Activated T-helper 9 cell treated with anti-CD3 and anti-CD28 coated beads, Interleukin-2, amount 50 U/mL, for 16 hours (primary cell): Measurements from ENCODE around the gene RNASET2.
"Not testable (repeated sequence)": the region's sequence is repeated elsewhere in the genome, so short reads cannot be mapped to it uniquely, and the experiment has no call there.

Source experiments
- DNase-seq: peaks from one replicate; pipeline ENCODE4 v3.0.0-alpha.2; 2020; ENCODE audit warnings: low read depth

RNASET2 gene

DNA sequence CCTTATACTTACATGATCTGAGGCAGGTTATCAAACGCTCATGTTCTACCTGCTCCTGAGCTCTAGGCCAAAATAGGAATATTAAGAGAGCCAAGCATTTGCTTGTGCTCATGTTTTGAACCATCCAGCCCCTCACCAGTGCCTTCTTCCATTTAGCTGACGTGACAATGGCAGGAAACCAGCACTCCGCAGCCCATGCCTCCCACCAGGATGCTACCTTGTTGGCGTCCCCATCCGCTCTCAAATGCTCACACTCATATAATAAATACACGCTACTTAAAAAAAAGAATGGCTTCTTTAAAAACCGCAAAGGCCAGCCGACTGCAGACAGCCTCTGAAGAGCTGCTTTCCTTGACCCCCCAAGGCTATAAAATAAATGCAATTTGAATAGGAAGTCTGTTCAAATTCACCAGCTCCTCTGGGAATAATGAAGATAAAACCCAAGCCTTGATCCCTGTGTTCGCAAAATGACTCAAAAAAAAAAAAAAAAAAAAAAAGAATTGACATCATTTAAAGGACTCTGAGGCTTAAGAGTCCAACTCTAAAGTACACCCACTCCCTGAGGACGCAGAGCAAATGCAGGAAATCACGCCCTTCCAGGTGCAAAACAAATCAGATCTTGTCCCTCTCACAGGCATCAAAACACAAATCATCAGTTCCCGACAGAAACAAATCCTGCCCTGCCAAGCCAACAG, 29.0 kb downstream of the RNASET2 start:
- DNase-seq = no peak

DNA sequence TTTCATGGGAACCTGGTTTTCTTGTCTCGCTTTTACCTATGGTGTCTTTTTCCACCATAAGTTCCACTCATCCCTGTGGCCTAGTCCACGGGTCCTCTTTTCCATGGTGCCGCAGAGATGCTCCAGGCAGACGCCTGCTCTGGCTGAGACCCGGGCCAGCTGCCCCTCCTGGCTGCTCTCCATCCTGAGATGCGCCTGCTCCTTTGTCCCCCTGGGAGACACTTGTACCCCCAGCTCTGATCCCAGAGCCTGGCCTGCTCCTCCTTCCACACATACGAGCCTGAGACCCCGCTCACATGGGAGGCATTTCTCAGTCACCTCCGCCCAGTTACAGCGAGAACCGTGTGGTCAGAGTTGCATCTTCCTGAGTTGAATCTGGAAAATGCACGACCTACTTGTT, 29.6 kb downstream of the RNASET2 start:
- DNase-seq = no peak

DNA sequence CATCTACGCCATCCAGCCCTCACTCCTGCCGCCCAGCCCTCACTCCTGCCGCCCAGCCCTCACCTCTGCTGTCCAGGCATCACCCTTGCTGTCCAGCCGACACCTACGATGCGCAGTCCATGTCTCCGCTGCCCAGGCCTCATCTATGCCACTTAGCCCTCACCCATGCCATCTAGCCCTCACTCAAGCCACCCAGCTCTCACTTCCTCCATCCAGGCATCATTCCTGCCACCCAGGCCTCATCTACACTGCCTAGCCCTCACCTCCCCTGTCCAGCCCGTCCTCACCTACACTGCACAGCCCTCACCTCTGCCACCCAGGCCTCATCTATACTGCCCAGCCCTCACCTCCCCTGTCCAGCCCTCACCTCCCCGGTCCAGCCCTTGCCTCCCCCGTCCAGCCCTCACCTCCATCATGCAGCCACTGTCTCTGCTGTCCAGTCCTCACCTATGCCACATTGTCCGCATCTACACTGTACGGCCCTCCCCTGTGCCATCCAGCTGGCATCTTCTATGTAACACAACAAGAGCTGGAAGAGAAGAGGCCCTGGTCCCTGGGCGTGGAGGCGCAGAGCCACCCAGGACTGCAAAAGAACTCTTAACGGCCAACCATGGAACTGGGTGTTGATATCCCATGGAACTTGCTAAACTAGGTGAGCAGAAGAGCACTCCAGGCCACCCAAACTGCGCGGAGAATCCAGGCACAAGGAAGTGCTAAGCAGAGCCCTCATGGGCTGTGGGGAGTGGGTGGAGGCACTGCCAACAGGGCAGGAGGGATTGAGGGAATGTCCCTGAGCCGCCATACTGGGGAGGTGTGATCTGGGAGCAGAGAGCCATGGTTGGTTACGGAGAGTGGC, 31.0 kb downstream of the RNASET2 start:
- DNase-seq = no peak

DNA sequence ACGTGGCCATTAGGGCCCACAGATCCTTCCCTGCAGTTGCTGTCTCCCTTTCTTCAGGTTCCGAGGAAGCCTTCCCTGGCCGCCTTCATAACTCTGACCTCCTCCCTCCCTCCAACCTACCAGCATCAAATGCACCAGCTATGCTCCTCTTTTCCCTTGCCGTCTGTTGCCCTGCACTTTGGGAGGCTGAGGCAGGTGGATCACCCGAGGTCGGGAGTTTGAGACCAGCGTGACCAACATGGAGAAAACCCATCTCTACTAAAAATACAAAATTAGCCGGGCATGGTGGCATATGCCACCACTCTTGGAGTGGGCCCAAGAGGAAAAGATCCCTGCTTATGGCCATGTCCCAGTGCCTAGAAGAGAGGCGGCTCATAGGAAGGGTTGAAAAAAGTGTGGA, 31.8 kb downstream of the RNASET2 start:
- DNase-seq = no peak

DNA sequence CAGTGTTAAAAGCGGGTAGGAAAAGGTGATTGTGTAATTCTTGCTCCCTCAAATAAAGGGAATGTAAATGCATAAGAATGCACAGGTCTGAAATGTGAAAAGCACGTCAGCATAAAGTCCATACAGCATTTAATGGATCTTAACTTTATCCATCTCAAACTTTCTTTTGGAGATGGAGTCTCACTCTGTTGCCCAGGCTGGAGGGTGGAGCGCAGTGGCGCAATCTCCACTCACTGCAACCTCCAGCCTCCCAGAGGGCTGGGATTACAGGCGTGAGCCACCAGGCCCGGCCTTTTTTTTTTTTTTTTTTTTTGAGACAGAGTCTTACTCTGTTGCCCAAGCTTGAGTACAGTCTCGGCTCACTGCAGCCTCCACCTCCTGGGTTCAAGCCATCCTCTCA, 33.4 kb downstream of the RNASET2 start:
- no peak for DNase-seq

DNA sequence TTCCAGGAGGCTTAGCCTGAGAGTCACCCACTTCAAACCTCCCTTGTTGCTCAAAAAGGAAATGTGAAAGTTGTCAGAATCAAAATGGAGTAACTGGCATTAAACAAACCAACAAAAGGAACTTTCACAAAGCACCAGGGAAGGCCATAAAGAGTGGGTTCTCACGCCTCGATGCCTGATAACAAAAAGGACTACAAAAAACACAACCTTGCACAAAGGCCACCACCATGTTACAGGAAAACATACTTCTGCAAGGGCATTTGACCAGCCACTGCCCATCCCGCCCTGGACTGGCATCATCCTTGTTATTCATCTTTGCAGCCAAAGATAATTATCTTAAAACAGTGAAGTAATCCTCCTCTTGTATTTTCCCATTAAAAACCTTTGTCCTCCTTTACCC, 34.8 kb downstream of the RNASET2 start:
- DNase-seq = no peak

DNA sequence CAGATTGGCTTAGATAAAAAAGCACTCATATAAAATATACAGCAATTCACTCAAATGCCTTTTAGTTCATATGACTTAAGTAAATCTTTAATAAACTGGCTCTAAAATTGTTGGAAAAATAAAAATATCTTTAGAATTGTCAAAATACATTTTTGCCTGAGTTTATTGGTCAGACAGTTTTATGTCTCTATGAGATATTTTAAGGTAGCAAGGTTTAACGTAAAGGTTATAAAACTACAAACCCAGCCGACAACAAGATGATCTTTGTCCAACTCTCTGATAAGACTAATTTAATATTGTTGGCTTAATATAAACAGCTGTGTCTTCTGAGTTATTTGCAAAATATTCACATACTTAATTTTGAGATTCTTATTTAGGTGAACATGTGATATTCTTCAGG, 39.5 kb downstream of the RNASET2 start:
- DNase-seq = no peak

DNA sequence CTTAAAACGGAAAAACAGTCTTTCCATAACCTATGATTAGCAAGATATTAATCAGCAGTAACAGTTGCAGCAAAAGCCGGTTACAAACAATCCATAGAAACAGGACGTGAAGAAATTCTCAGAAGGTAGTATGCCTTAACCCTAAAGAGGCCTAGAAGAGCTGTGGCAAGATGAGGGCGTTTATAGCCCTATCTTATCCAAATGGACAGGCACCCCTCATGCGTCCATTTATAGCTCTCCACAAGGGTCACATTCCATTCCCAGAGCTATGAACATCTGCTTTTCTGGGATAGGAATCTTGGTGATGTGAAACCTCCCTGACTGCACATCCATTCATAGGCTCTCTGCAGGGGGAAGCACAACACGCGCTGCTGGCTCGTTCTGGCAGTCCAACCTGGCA, 40.9 kb downstream of the RNASET2 start:
- not testable (repeated sequence) for DNase-seq

DNA sequence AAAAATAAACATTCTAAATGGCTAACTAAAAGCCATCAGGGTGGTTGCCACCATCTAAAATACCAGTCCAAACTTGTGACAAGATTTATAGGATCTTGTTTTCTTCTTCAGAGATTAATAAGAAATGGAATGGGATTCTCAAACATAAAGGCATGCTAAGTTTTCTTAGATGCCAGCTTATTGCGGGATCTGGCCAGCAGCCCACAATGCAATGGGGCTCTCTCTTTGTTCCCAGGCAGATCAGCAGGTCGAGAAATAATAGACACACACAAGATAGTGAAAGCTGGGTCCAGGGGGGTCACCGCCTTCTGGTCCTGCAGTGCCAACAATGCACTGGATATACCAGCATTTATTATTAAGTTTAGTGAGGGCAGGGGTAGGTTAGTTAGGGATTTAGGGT, 41.4 kb downstream of the RNASET2 start:
- not testable (repeated sequence) for DNase-seq

DNA sequence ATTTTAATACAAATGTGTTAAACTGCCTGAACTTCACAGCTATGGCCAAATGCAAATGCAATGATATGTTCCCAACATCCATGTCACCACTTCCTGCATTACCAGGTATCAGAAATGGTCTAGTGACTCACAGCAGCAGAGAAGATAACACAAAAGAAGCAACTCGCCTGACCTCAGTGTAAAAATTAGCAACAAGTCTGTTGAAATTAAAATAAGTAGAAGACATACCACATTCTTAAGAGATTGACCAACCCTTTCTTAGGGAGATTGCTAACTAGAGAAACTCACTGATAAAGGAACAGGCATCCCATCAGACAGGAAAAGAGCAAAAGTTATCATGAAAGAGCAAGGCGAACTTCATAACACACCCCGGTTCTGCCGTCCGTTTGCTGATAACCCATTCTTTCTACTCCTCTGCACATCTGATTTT, 45.1 kb downstream of the RNASET2 start:
- DNase-seq = no peak

DNA sequence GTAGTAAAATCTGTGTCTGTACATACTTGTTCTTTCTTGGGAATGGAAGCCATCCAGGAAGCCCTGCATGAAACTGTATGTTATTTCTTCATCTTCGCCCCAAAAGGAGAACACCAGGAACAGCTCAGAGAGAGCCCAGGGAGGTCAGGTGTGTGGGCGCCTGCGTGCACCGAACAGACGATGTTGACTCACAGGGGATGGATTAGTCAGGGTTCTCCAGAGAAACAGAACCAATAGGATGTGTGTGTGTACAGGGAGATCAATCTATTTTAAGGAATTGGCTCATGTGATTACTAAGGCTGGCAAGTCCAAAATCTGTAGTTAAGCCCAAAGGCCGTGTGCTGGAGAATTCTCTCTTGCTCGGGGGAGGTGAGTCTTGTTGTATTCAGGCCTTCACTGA, 45.7 kb downstream of the RNASET2 start:
- no peak for DNase-seq

DNA sequence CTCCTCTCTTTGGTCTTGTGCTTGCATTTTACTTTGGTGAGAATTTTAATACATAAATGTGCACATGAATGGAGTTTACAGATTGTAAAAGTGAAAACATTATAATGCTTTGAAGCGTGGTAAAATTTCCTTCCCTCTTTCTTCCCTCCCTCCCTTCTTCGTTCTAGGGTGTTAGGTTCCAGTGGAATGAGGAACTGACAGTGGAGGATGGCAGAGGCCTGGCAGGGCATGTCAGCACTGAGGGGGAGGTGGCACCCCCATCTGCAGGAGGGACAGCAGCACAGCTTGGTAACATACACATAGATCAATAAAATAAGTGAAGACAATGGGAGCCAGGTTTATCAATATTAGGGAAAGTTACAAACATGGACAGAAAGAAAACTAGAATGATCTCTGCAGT, 47.5 kb downstream of the RNASET2 start:
- DNase-seq = no peak

DNA sequence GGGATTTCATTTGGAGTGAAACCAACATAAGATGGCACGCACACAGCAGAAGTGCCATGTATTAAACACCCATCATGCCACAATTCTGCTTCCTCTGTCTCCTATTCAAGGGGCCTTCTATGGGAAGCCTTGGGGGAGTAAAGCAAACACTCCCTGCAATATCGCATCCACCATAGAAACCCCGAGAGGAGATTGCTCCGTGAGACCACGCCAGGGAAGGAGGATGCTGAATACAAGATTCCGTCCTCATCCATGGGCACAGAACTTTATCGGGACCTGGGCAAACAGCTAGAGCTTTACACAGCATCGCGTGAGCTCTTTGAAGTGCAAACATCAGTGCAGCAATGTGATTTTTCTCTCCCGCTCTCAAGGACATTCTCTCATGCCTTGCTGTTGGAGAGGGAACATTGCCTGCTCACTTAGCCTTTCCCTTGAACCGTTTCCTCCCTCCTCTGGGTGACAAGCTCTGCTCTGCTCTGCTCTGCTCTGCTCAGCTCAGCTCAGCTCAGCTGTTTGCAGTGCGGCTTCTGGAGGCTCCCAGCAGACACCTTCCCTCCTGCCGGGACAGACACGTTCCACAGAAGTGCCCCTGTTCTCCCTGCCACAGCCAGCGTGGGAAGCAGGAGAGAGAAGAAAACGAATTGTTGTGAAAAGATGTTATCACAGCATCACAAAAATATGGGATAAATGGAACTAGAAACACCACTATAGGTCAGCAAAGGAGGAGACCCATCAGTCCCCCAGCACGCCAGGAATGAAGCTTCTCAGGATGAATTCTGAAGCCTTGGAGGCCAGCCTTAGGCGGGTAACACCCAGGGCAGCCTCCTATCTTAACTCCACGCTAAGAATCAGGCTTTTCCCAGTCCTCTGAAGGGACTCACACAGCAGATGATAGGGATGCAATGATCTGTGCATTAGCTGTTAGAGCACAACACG, 48.2 kb downstream of the RNASET2 start:
- no peak for DNase-seq

DNA sequence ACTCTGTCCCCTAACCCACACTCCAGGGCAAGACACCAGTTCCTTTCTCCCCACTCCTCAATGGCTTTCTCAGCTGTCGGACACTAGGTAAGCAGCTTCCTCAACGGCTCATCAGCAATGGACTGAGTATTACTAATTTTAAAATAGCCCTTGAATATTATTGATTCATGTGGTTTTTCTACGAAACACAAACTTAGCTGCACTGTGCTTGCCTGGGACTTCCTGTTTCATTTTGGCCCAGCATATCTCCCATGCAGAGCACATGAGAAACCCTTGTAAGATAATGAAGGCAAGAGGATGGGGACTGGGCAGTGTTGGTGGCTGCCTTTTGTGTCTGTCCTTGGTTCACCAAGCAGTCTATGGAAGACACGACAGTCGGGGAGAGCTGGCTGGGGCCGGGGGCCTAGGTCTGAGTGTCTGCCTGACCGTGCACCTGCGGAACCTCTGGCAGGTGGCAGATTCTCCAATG, 48.9 kb downstream of the RNASET2 start:
- DNase-seq = no peak

DNA sequence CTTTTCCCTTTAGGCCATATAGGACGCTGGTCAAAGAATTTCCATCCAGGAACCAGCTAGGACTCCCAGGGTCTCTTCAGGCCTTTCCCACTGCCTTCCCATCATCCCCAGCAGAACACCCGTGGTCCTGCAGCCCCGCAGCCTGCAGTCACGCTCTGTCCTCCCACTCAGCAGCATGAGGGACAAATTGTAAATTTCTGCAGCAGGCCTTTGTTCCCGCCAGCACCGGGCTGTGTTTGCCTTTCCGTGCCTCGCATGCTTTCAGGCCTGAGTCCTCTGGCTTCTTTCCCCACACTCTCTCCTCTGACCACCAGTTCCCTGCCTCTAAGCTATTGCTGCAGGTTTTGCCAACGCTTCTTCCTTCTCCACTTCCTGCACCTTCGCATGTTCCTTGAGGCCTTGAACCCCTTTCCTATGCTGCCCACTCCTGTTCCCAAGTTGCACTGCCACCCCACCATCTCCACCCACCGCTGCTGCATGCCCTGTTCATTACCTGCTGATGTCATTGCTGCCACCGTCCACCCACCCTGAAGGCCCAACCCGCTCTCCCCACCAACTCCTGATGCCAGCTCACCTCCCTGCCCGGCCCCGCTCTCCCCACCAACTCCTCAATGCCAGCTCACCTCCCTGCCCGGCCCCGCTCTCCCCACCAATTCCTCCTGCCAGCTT, 49.8 kb downstream of the RNASET2 start:
- DNase-seq = no peak

DNA sequence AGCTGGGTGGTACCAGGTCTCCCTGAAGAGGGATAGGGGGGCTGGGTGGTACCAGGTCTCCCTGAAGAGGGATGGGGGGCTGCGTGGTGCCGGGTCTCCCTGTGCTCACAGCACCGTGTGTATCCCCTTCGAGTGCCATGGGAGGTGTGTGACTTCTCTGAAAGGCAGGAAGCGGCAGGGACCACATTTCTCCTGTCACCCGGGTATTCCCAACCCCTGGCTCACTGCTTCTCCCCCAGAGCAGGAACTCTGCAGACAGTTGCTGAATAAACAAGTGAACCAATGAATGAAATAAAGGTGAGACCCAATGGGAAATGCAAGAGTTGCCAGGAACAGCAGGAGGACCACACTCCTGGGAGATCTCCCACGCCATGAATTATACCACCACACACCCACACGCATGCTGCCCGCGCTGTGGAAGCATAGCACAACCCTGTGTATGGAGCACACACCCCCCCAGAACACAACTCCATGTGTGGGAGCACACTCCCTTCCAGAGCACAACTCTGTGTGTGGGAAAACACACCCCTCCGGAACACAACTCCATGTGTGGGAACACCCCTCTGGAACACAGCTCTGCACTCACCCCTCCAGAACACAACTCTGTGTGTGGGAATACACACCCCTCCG, 50.7 kb downstream of the RNASET2 start:
- no peak for DNase-seq

DNA sequence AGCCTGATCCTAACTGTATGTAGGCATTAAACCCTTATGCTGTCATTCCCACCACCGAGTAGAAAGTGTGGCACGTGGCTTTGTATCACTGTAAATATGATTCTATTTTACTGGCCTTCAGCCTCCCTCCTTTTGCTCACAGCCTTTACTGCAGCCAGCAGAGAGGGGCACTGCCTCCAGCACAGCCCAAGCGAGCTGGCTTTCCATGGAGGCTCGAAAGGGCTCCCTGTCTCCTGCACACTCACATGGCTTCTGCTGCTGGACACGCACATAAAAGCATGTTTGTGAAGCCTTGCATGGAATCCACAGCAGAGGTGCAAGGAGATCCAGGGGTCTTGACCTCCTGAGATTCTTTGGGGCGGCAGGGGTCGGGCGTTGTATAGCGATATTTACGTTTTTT, 51.3 kb downstream of the RNASET2 start:
- no peak for DNase-seq

DNA sequence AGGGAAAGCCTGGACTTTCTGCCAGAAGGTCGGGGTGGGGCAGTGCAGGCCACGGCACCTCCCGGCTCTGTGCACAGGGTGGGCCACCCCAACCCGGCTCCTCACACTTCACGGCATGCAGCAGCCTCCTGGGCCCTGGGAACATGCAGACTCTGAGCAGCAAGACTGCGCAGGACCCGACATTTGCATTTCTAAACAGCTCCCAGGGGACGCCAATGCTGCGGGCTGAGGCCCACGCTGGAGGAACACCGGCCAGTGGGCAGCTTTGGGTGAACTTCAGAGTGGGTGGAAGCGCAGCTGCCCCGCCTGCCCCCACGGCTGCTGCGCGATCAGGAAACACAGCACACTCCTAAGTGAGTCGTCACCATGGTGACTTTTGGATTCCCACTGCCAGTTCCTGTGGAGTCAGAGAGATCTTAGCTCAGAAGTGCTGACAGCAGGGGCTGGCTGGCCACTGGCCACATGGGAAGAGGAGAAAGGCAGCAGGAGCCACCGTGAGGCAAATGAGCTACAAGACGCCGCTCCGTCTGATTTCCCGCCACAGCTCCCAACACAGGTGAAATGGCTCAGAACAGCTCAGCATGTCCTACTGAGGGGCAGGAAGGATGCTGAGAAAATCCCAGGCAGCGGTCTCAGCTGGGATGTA, 52.1 kb downstream of the RNASET2 start:
- DNase-seq = no peak

DNA sequence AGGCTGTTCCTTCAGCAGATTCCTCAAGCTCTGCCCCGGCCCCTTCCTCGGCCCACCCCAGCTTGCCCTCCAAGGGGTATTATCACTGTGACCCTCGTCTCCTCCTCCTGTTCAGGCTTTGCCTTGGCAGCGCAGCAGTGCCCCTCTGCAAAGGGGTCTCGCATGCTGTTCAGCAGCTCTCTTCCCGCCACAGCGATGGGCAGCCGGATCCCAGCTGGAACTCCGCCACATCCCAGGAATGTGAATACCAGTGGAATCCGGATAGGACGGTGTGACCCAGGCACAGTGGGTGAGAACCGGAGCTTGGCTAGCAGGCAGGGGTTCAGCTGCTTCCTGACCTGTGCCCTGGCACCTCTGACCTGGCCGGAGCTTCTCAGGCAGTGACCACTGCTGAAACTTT, 52.9 kb downstream of the RNASET2 start:
- DNase-seq = no peak

DNA sequence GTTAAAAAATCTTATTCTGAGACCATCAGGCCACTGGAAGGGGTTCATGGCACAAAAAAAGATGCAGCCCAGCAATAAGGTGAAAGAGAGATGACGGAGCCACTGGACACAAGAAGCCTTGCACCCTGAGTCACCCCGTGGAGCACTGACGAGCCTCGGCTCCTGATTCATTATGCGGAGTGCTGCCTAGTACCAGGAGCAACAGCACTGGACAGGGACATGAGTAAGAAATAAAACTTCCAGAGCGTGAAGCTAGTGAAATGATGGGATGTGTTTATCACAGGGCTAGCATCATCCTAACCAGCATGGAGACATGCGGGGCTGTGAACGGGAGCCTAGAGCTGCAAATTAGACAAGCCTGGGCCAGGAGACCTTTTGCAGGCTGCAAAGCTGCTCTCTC, 53.3 kb downstream of the RNASET2 start:
- DNase-seq = no peak
